T-helper 9 cell (primary cell): Measurements from ENCODE around the gene ELMOD2.
A peak's percentile ranks its signal among the peaks of the same experiment; 100 is the strongest.
"Not testable (repeated sequence)": the region's sequence is repeated elsewhere in the genome, so short reads cannot be mapped to it uniquely, and the experiment has no call there.

Experiments used
- DNase-seq: peaks from one replicate; pipeline ENCODE4 v3.0.0-alpha.2; 2020
- total RNA-seq, 2 donors: gene quantifications; one replicate each; lab custom pipeline; 2026; lab: John Stamatoyannopoulos, UW

Gene ELMOD2, protein sequence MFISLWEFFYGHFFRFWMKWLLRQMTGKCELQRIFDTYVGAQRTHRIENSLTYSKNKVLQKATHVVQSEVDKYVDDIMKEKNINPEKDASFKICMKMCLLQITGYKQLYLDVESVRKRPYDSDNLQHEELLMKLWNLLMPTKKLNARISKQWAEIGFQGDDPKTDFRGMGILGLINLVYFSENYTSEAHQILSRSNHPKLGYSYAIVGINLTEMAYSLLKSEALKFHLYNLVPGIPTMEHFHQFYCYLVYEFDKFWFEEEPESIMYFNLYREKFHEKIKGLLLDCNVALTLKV
- 10.9 to 35.0 reads per million in 2 donors for total RNA-seq

DNA sequence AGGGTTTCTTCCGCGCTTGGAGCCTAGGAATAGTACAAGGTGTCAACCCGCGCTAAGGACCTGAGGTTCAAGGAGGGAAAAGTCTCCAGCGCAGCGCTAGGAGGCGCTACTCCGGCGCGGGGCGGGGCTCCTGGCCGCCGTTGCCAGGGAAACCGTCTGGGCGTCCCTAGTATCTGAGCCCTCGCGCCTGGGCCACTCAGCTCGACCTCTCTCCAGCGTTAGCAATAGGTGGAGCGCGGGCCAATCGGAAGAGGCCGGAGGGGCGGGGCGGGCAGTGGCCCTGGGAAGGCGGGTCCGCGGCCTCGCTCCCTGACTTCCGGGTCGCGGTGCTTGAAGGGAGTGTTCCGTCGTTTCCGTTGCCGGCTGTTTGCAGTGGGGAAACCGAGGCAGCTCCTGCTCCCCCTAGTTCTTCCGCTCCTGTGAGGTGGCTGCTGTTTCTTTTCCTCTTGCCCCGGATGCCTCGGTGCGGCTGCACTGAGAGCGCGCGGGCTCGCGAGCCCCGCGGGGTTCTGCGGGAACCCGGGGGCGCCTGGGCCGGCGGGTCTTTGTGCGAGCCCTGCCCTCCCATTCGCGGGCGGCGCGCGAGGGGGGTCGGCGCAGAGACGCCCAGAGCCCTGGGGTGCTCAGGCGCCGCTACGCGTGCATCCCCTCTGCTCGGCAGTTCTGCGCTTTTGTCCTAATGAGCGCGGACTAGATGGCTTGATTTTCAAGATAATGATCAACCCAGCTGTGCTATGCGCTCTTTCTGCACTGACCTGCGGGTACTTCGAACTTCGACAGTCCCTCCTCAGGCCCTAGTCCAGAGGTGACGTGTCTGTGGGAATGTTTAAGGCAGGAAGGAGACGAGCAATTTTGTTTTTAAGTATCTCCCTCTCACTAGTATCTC is at the start of gene ELMOD2:
Gene ELMOD2 (plus strand): TSS at position 312 of the 886 bp plus-strand sequence. CDS start 1,261 bp downstream, outside the sequence.
- peak; percentile 96 for DNase-seq

DNA sequence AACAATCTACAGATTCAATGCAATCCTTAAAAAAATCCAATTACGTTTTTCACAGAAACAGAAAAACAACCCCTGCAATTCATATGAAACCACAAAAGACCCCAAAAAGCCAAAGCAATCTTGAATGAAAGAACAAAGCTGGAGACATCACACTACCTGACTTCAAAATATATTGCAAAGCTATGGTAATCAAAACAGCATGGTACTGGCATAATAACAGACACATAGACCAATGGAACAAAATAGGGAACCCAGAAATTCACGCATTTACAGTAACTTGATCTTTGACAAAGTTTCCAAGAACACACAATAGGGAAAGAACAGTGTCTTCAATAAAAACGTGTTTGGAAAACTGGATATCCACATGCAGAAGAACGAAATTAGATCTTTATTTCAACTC is 40.5 kb upstream of the ELMOD2 start:
- DNase-seq, result no peak

DNA sequence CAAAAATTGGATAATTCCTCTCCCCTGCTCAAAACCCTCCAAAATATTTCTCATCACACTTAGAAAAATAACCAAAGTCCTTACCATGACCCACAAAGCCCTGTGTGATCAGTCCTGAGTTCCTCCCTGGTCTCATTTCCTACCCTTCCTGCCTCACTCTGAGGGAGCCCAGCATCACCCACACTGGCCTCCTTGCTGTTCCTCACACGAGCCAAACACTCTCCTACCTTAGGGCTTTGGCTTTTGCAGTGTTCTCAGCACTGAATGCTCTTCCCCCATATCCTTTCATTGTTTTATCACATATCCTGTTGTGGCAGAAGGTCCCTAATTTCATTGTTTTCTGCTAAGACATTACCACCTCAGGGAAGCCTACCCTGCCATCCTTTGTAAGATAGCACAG is 38.0 kb upstream of the ELMOD2 start:
- DNase-seq, result no peak

DNA sequence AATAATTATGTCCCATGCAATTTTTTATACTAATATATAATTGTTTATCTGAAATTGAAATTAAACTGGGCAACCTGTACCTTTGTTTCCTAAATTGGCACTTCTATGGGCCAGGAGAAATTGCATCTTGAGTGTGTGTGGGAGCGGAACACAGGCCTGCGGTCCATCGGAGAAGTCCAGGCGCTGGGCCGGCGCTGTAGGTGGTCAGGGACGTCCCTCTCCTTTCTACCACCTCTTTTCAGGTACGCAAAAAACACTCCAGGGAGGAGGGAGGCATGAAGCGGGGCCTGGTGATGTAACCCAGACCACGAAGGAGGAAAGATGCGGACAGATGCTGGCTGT is 26.6 kb upstream of the ELMOD2 start:
- no peak for DNase-seq

DNA sequence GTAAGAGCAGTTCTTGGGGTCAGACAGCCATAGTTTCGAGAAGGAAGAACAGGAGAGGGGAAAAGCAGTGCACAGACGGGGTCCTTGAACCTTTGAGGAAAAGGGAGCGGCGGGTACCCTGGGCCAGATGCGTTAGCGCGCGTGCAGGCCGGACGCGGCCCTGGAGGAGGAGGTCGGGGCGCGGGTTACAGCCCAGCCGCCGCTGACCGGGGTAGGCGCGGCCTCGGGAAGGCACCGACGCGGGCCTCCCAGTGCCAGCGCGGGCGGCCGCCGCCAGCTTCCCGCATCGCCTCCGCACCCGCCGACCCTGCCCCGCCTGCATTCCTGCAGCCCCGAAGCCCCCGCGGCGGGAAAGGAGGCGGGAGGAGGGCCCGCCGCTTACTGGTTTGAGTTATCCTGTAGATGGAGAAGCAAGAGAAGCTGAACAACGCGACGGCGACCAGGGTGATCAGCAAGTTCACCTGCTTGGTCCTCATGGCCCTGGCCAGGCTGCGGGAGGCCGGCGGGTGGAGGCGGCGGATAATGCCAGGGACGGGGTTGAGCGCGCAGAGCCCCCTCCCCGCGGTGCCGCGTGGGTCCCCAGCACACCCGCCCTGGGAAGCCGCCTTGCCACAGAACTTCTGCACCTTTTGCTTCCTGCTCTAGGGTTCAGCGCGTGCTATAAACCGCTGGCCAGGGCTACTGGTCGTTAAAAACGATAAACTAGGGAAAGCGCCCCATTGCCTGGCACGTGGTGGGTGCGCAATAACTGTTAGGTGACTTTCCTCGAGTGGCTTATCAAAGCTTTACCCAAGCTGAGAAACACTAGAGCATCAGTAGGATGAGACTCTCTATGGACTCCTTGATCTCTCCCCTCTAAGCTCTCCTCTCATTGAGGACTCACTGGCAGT is 26.0 kb upstream of the ELMOD2 start, which contains the start of gene MGAT4D:
Gene MGAT4D (minus strand): TSS at position 547 of the 890 bp plus-strand sequence. CDS start 71 bp downstream, at position 476.
- DNase-seq, result no peak

DNA sequence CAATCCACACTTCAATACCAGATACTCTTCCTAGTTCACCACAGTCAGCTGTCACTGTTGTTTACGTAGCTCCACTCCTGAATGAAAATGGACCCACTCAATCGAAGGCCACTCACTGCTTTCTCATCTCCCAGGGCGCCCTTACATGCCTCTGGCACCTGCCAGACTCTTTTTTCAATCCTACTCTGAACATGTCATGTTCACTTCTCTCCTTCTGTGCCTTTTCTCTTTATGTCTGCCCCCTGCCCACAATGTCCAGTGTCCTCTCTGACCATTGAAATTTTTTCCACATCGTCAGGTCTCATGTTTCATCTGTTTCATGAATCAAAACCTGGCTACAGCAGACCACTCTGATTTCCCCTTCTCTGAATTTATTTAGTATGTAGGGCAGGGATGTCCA is 24.6 kb upstream of the ELMOD2 start:
- DNase-seq, result no peak

DNA sequence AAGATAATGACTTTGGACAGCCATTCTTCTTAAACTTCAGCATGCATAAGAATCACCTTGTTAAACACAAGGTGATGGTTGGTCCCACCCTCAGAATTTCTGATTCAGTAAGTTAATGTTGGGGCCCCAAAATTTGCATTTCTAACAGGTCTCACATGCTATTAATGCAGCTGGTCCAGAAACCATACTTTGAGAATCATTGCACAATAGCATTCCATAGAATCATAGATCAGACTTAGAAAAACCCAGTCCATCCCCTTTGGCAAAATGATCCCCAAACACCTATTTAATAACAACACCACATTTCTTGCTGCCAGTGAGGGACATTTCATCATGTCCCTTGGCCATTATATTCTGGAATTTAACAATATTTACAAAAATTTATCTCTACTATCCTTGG is 19.7 kb upstream of the ELMOD2 start:
- no peak for DNase-seq

DNA sequence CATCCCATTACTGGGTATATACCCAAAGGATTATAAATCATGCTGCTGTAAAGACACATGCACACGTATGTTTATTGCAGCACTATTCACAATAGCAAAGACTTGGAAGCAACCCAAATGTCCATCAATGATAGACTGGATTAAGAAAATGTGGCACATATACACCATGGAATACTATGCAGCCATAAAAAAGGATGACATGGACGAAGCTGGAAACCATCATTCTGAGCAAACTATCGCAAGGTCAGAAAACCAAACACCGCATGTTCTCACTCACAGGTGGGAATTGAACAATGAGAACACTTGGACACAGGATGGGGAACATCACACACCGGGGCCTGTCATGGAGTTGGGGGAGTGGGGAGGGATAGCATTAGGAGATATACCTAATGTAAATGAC is 10.2 kb upstream of the ELMOD2 start:
- DNase-seq, result not testable (repeated sequence)

DNA sequence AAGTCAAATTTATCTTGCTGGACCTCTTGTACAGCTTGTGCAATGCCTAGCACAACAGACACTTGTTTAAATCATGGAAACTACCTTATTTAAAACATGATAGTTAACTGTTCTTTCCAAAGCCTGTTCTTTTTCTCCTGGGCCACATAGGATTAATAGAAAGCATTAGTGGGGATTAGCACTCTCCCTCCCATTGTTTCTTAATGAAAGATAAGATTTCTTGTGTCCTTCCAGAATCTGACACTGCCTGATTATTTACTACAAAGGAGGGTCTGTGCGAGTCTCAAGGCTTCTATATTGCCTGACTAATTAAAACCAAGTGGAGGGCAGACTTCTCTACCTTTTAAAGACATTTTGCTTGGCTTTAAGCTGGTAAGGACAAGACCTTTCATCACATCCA is 8.5 kb upstream of the ELMOD2 start:
- no peak for DNase-seq

DNA sequence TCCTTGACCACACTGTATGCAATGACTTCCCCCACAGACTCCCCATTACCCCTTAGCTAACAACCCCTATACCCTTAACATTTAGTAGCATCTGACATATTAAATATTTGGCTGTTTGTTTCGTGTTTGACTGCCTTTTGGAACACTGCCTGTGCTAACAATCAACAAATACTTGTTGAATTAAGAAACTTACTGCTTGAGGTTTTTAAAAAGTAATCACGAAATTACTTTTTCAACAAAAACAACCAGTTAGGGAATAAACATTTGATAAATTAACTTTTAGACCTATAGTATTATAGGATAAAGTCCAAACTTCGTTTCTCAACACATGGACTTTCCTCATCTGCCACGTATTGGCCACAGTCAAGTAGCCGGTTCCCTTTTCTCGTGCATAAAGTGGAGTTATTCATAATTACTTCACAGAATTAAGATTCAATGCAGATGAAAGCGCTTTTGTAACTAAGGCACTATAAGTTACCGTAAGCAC is 555 bp upstream of the ELMOD2 start:
- no peak for DNase-seq

DNA sequence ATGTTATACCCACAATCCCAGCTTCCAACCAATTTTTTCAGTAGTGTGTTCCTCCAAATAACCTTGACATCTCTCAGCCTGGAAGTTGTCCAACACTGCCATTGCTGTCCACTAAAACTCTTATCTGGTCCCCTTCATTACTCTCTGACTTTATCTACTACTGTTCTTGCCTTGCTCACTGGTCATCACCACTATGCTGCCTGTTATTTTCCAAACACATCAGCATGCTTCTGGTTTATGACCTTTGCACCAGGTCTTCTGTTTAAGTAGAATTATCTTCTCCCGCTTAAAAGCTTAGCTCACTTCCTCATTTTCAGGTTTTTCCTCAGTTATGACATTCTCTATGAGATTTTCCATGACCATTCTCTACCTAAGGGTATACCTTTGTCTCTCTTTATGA is 5.5 kb downstream of the ELMOD2 start:
- DNase-seq, result no peak

DNA sequence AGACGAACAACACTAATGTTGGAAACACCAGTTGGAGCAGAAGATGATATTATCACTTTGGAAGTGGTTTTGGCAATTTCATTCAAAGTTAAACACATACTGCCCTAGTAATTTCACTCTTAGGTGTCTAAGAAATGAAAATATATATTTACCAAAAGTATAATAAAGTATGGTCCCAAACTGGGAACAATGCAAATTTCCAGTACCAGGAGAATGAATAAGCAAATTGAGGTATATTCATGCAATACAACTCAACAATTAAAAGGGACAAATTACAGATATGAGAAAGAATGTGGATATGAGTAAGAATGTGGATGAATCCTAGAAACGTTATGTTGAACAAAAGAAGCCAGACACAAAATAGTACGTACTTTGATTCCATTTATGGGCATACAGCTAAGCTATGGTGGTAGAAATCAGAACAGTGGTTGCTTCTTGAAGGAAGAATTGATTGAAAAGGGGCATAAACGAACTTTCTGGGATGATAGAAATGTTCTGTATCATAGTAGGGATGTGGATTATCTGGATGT is 10.0 kb downstream of the ELMOD2 start:
- no peak for DNase-seq

DNA sequence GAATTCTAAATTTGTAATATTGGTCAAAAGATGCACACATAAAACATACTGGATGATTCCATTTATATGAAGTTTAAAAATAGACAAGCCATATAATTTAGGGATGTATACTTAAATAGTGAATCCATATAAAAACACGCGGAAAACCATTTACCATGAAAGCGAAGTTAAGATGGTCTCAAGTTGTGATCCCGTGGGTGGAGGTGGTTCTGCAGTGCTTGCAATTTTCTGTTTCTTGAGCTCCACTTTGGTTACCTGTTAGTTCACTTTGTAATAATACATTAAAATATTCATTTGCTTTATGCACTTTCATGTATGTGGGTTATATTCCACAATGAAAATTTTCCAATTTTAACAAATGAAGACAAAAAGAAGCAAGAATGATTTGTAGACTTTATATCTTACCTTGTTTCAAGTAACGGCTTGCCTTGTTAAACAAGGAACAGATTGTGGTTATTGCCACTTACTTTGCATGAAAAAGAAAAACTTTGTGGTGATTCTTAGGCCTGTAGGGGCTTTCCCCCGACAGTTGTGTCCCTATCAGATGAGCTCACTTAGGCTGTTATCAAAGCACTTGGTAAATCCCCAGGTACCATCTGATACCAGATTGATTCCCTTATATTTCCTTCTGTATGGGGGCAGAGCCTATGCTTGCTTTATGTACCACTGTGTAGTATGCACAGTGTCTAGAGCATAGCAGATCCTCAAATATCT is 32.6 kb downstream of the ELMOD2 start:
- DNase-seq, result no peak

DNA sequence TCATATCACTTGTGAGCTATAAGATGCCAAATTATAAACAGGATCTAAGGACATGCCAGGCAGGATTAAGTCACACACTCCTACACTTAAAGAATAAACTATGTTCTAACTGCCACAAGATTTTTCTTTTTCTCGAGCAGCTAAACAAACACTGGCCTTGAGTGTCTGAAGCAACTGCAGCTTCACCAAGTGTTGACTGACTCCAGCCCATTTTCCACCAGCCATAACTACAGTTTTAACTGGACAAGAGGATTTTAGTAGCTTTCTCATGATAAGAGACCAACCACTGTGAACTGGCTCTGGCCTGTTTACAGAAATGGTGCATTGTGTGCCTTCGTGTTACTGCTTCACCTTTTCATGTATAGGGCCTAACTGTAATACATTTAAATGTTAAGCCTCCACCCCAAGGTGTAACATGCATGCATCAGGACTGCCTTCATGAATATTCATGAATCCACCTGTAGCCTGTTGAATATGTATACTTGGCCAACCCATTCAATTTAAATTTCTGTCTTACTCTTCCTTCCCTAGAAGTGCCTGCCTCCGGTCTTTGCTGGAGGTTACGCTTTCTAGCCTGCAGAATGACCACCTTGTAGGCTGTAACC is 34.0 kb downstream of the ELMOD2 start:
- DNase-seq, result no peak

DNA sequence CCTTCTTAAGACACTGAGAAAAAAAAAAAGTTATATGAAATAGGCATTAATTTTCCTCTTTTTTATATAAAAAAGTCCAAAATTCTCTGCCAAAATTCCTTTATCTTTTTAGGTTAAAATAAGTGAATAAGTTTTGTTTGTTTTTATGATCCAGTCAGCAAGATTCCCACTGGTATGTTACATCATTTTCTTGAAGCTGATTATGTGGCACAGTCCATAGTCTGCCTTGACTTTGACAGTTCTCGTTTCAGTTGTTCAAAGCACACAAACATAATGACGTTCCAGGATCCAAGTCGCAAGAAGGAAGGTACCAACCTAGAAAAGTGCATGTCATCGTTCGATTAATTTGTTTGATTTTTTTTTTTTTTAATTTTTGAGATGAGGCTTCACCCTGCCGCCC is 35.7 kb downstream of the ELMOD2 start:
- DNase-seq, result no peak

DNA sequence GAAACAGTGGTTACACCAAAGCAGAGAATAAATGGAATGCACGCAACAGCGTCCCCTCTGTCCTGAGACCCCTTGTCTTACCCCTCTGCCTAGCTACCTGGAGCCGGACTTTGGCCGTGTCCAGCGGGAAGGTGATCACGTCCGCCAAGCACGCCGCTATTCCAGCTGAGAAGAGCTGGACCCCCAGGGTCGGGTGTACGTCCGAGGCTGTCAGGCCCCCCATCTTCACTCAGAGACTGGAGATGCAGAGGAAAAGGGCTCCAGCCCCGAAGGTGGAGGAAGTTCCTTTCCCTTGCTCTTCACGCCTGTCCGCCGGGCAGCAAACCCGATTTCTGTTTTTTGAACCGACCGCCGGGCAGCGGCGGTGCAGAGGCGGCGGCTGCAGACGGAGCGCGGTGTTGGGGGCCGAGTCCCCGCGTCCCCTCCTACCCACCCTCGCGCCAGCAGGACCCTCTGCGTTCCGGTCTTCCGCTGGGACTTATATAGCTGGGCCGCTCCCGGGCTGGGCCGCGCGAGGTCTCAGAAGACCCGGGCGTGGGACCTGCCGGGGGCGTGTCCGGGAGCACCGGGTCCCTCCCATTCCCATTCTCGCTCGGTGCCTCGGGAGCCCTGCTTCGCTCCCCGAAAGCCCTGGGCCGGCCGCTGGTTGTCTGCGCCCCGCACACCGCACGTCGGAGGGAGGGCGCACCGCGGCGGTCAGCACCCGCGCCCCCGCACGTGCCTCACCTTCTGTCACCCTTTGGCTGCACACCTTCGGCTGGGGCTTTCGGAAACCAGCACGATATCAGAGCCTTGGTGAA is 44.7 kb downstream of the ELMOD2 start, which contains the start of gene UCP1:
Gene UCP1 (minus strand): TSS at position 455 of the 800 bp plus-strand sequence. CDS start 232 bp downstream, at position 223.
- no peak for DNase-seq

DNA sequence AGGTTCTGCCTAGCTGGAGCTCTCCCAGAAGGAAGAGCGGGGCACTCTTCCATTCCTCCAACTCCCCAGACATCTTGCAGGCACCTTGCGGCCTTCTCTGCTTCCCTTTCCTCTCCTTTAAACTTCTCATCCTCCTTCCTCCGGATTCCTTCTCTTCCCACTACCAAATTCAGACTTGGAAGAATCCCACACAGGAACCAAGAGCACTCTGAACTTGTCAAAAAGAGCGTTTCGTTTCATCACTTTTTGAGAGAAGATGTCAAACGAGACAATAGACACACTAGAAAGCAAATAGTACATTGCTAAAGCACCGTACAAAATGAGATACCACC is 45.3 kb downstream of the ELMOD2 start:
- DNase-seq, result no peak

DNA sequence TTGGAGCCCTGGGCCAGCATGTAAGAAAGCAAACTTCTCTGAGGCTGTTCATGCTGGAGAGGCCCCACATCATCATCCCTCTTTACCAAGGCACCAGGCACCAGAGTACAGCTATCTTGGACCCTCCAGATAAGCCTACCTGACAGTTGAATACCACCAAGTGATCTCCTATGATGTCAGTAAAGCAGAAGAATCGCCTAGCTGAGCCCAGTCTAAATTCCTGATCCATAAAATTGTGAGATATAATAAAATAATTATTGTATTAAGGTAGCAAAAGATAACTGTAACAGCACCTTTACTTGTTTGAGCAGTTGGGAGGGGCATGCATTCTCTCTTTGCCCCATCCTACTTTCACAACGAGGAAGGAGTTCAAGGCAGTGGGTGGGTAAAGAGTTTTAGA is 47.7 kb downstream of the ELMOD2 start:
- no peak for DNase-seq

DNA sequence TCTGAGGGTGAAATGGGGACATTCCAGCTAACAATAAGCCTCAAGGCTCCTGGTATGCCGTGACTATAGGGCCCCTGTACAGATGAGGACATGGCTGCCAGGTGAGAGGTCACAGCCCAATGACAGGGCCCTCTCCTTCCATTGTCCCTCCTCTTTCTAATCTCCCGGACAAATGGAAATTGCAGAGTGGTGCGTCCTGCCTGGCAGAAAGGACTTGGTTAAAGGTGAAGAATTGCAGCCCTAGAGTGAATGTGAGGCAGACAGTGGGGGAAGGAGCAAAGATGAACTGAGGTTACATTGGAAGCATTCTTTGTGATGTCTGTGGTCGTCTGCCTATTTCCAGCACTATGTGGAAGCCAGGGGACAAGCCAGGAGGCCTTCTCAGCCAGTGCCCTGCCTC is 51.5 kb downstream of the ELMOD2 start:
- no peak for DNase-seq

DNA sequence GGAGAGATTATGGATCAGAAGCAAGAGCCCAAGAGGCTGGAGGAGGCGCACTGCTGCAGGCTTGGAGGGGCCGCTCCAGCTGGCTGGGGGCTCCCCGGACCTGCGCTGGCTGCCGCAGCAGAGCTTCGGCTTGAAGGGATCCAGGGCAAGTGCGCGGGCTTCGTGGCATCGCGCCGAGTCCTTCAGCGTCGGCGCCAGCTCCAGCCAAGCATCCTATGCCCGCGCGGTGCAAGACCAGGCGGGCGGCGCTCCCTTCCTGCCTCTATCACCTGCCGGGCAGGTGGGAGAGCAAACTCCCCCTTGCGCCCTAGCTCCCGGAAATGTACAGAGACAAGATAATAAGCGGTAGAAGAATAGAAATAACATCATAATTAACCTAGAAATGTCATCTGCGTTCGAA is 55.3 kb downstream of the ELMOD2 start:
- no peak for DNase-seq

DNA sequence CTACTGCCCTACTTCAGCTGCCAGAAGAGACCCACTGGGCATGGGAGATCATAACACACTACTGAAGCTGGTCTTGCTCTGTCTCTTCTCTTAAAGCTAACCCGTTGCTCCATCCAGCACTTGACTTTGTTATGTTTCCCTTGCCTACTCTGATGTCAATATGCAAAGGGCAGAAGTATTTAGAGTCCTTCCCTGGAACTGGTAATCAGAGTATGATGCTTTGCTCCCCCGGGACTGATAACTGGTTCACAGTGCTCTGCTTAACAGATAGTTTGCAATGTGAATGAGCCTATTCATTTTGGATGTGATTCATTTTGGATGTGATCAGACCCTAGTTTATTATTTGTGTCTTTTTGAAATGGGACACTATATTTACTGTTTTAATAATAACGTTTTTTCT is 57.1 kb downstream of the ELMOD2 start:
- no peak for DNase-seq
